ENCODE measurements around the gene FBLN5. TPM values are rescaled to one million over a fixed set of nuclear protein-coding genes. Genes with fewer than 3 reads are reported as not detected.

FBLN5 gene
- total RNA-seq, result 7.7 TPM

GRCh38 chr14:91947475-91948184, at the start of gene FBLN5:
Gene FBLN5, minus strand, starts transcription at chr14:91947694. Its CDS starts 465 bp downstream, at chr14:91947229.
- peak; percentile 51 for DNase-seq (ENCODE audit: low spot score)
- peak; percentile 84 for ATAC-seq

GRCh38 chr14:91996948-91997371, 49.5 kb upstream of the FBLN5 start:
- DNase-seq (ENCODE audit: low spot score) (no peak), ATAC-seq (peak; percentile 94)

DNA sequence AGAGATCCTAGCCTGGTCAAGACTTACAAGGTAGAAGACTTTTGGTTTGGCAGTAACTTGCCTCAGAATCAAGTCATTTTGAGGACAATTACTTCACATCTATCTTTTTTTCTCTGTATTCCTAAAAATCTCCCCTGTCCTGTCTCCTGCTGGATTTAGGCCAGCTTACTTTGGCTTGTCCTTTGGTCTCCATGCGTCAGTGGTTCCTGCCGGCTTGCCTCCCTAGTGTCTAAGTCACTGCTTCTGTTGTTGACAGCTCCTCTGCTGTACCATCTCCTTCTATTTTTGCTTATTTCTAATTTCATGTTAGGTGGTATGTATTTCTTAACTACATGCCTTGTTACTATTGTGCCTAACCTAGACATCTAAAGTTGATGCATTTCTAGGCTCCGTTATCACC, 39.7 kb upstream of the FBLN5 start:
- DNase-seq (ENCODE audit: low spot score) (no peak), ATAC-seq (peak; percentile 58)

DNA sequence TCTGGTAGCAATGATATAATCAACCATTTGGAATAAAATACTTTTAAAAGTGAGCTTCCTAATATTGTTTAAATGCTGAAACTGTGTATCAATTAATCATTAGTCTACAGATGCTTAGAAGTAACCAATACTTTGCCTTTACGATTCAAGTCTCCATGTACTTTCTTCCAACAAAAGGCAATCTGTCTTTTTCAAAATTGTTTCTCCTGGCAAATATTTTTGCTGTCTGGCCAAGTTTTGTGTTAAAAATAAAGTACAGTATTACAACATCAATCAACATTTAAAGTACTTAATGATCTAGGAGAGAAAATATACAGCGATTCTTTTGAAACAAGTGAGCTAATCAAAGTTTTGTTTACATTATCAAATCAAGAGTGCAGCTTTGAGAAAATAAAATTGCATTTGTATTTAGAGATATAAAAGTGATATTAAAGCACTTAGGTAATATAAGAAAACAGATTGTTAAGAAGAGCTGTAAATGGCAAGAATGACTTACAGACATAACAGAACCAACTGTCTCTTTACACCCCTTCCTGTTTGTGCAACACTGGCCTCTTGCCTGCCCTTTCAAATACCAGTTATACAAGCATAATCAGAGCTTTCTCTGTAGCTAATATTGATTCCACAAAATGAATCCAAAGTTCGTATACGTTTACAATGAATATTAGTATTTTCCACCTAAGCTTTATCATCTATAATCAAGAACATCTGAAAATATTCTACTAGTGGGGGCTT, 38.2 kb upstream of the FBLN5 start:
- ATAC-seq (peak; percentile 77), DNase-seq (ENCODE audit: low spot score) (no peak)

- ATAC-seq (no peak), DNase-seq (ENCODE audit: low spot score) (no peak)
These were observed 37.5 kb upstream of the FBLN5 start for GRCh38 chr14:91985008-91985407.

GRCh38 chr14:91983588-91983987, 36.1 kb upstream of the FBLN5 start:
- DNase-seq (ENCODE audit: low spot score) (no peak), ATAC-seq (no peak)

DNA sequence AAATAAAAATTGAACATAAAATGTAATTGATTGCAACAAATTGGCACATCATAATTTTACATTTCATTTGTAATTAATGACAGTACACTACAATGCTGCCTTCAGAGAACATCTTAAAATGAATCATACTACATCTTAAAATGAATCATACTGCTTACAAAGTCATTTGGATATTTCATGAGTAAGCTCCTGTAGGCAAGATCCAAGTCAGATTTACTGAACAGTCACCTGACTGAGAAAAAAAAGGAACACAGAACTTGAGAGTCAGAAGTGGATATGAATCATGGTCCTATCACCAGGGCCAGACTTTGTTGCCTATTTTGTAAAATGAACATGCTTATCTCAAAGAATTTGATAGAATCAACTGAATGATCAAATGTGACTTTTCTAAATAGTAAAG, 32.7 kb upstream of the FBLN5 start:
- DNase-seq (ENCODE audit: low spot score), result no peak
- no peak for ATAC-seq

DNA sequence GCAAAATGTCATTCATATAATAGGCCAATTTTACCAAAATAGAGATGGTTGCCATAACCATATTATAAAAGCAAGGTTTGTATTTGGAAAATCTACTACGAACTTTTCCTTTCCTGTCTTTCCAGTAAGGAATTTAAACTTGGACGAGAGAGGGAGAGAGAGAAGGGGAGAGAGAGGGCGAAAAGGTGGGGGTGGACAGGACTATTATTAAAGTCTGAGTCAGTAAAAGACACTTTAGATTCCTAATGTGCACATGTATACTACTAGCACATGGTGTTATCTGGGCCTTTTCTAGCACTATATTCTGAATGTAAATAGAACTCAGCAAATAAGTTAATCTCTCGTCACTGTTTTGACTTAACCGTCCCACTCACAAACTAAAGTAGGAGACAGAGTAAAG, 30.4 kb upstream of the FBLN5 start:
- ATAC-seq, result no peak
- DNase-seq (ENCODE audit: low spot score), result no peak

GRCh38 chr14:91975763-91976162, 28.3 kb upstream of the FBLN5 start:
- no peak for DNase-seq (ENCODE audit: low spot score)

GRCh38 chr14:91971188-91971778, 23.8 kb upstream of the FBLN5 start:
- ATAC-seq, result peak; percentile 72
- no peak for DNase-seq (ENCODE audit: low spot score)

More at GRCh38 chr14:91975763-91976162, 28.3 kb upstream of the FBLN5 start:
- ATAC-seq, result no peak

DNA sequence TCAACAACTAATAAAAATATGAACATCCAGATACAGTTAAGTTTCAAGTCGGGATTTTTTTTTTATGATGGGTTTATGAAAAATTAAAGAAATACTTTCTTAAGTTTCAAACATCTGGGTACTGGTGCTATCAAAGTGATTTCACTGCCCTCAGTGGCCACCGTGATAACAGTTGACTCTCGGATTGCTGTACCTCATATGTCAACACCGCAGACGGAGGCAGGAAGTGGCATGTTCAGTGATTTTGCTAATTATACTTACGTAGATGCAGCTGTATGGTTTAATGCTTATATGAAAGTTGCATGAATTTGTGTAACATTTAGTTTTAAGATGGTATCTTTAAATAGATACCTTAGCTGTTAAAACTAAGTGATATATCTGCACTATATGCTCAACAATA, 20.8 kb upstream of the FBLN5 start:
- ATAC-seq (no peak), DNase-seq (ENCODE audit: low spot score) (no peak)

DNA sequence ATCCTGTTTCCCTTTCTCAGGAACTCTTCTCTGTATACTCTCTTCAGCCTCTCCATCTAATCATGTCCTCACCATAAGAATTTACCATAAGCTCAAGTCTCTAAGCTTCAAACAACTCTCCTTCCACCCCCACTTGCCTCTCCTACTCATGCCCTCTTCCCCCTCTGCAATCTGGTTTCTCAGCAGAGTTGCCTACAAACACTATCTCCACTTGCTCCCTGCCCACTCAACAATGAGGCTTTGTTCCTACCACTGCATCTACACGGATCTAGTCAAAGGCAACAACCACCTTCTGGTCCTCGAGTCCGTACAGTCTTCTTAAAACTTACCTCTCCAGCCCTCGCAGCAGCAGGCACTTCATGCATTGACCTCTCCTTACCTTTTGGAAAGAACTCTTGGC, 17.2 kb upstream of the FBLN5 start:
- ATAC-seq (no peak), DNase-seq (ENCODE audit: low spot score) (no peak)

- ATAC-seq, result no peak
- no peak for DNase-seq (ENCODE audit: low spot score)
These were observed 16.5 kb upstream of the FBLN5 start for GRCh38 chr14:91964011-91964410.

- no peak for ATAC-seq
- DNase-seq (ENCODE audit: low spot score), result no peak
These were observed 16.0 kb upstream of the FBLN5 start for GRCh38 chr14:91963465-91963864.

- no peak for DNase-seq (ENCODE audit: low spot score)
- peak; percentile 27 for ATAC-seq
These were observed 14.1 kb upstream of the FBLN5 start for GRCh38 chr14:91961297-91962220.

DNA sequence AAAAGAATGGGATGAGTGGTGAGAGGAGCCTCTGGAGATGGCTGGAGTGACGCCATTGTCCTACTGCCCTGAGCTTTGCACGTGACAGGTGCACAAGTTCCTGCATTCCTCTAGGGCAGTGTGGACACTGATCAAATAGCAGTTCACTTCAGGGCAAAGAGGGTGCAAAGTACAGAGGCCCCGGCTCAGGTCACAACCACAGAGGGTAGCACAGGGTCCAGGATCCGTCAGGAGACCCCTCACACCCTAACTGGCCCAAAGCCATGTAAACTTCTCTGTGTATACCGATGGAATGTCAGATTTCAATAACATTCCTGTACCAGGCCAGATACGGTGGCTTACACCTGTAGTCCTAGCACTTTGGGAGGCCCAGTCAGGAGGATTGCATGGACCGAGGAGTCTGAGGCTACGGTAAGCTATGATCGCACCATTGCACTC, 10.4 kb upstream of the FBLN5 start:
- ATAC-seq (peak; percentile 92), DNase-seq (ENCODE audit: low spot score) (peak; percentile 70)

DNA sequence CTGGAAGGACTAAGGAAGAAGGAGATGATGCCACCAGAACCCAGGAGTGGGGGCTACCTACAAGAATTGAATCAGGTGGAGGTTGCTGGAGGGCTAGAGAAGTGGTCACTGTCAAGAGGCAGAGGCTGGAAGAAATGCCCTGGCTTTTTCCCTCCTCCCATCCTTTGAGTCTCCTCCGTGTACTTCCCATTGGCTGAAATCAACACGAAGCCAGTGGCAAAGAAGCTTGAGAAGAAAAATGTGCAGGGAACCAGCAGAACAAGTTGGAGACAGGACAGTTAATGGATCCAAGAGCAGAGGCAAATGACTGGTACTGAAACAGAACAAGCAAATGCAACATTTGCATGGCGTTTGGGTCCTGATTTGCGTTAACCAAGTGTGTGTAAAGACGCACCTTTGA, 9.1 kb upstream of the FBLN5 start:
- ATAC-seq (no peak), DNase-seq (ENCODE audit: low spot score) (no peak)

DNA sequence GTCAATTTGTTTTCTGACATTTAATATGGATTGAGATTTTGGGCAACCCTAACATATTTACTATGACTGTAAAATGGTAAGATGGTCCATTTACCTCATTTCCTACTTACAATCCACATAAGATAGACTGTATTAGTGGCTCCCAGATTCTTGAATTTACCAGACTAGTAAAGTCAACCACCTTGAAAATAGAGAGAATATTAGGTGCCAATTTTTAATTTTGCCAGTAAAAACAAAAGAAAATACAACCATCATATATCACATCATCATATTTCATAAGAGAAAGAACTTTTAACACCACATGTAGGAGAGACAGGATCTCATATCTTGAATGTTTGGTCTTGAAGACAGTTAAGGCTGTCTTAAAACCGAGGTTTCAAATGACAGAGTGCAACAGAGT, 7.7 kb upstream of the FBLN5 start:
- ATAC-seq (no peak), DNase-seq (ENCODE audit: low spot score) (no peak)

- DNase-seq (ENCODE audit: low spot score), result no peak
- ATAC-seq, result no peak
These were observed 5.9 kb upstream of the FBLN5 start for GRCh38 chr14:91953170-91953985.
